CD4-positive, alpha-beta memory T cell (primary cell): Measurements from ENCODE around the gene DEDD. TPM values are rescaled to one million over a fixed set of nuclear protein-coding genes. Genes with fewer than 3 reads are reported as not detected.
A peak's percentile ranks its signal among the peaks of the same experiment; 100 is the strongest.

Experiments used
- CTCF ChIA-PET: fragments of 350-600 bp; sonication (Branson Sonifier 250); formaldehyde crosslinking; loops from one replicate; lab custom pipeline; 2021; ENCODE audit warnings: inconsistent platforms; ENCODE audit not compliant: partially characterized antibody; lab: Charles Lee
- POLR2A ChIA-PET: fragments of 350-600 bp; sonication (Branson Sonifier 250); formaldehyde crosslinking; loops from one replicate; lab custom pipeline; 2021; ENCODE audit not compliant: partially characterized antibody; lab: Charles Lee
- DNase-seq, 5 donors: peaks; one replicate each; pipeline versions ENCODE4 v3.0.0 to v3.0.0-alpha.2; 2020 to 2022; ENCODE audit warnings: mixed read lengths in 1 of 5
- H3K27ac ChIP-seq: one replicate; pipeline ENCODE4 v1.7.0; 2013; ENCODE audit warnings: low read depth, low read length
- H3K27me3 ChIP-seq: 2 replicates; pipeline ENCODE4 v1.7.0; 2013; ENCODE audit warnings: mild to moderate bottlenecking, low read length, moderate library complexity; ENCODE audit not compliant: insufficient read depth
- H3K36me3 ChIP-seq: 2 replicates; pipeline ENCODE4 v1.7.0; 2013; ENCODE audit warnings: mild to moderate bottlenecking, low read length, moderate library complexity; ENCODE audit not compliant: insufficient read depth
- H3K4me1 ChIP-seq: 2 replicates; pipeline ENCODE4 v1.7.0; 2013; ENCODE audit warnings: mild to moderate bottlenecking, low read length, moderate library complexity; ENCODE audit not compliant: insufficient read depth
- H3K4me3 ChIP-seq, 2 donors: one replicate each; pipeline ENCODE4 v1.7.0; 2013; ENCODE audit warnings: low read length in 2 of 2, mild to moderate bottlenecking in 1 of 2
- H3K9me3 ChIP-seq, 2 donors: one replicate each; pipeline ENCODE4 v1.7.0; 2013; ENCODE audit warnings: low read length in 2 of 2, control low read depth in 1 of 2; ENCODE audit not compliant: control insufficient read depth in 1 of 2
- H3K27ac Mint-ChIP-seq, 7 donors: one replicate each; pipeline ENCODE4 v1.8.0; 2020 to 2021; ENCODE audit warnings: mixed read lengths in 7 of 7, mild to moderate bottlenecking in 6 of 7, inconsistent platforms in 3 of 7, moderate library complexity in 3 of 7
- H3K27me3 Mint-ChIP-seq, 2 donors: one replicate each; pipeline ENCODE4 v1.8.0; 2020 to 2021; ENCODE audit warnings: mixed read lengths in 2 of 2
- H3K36me3 Mint-ChIP-seq, 2 donors: one replicate each; pipeline ENCODE4 v1.8.0; 2020 to 2021; ENCODE audit warnings: mixed read lengths in 2 of 2, inconsistent platforms in 1 of 2, mild to moderate bottlenecking in 1 of 2
- H3K4me1 Mint-ChIP-seq, 4 donors: one replicate each; pipeline ENCODE4 v1.8.0; 2020 to 2021; ENCODE audit warnings: mixed read lengths in 4 of 4, mild to moderate bottlenecking in 1 of 4
- H3K4me3 Mint-ChIP-seq, 8 donors: one replicate each; pipeline ENCODE4 v1.8.0; 2020 to 2021; ENCODE audit warnings: mixed read lengths in 8 of 8, mild to moderate bottlenecking in 7 of 8, moderate library complexity in 6 of 8, inconsistent platforms in 3 of 8
- H3K9me3 Mint-ChIP-seq, 8 donors: one replicate each; pipeline ENCODE4 v1.8.0; 2020 to 2021; ENCODE audit warnings: mixed read lengths in 8 of 8, mild to moderate bottlenecking in 5 of 8, inconsistent platforms in 3 of 8, moderate library complexity in 1 of 8
- intact Hi-C: fragments of 100-400 bp; cut with micrococcal nuclease; formaldehyde crosslinking; loops from one replicate; pipeline ENCODE4 v1.15.1; 2023
- polyA plus RNA-seq, 2 donors: library from polyadenylated mRNA; unstranded; fragments of 300-500 nt; fragmentation: Illumina TruSeq; gene quantifications; one replicate each; pipeline ENCODE4 v1.2.3, GENCODE V29; 2021
- total RNA-seq, 2 experiments: library from RNA; stranded (reverse); gene quantifications; one replicate each; pipeline ENCODE4 v1.2.3, GENCODE V29; 2021

The DEDD gene
- total and polyA plus RNA-seq, 4 experiments from 2014 or later, result 39.1 to 42.0 (median 41.1) TPM

DNA sequence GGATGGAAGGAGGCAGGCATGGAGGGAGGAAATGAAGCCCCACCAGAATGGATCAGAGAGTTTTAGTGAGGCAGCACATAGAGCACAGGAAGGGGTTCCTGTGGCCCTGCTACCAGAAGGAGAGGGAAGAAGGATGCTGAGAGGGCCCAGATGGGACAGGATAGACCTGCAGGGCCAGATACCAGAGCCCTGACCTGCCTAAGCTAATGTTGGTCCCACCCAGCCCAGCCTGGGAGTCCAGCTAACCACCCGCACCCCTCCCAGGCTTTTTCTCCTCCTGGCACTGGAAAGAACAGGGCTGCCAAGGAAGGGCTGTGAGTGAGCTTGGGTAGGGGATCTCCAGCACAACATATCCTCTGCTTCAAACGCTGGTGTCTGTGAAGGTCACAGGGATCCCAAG is 50.0 kb downstream of the DEDD start:
- H3K36me3 ChIP-seq, result no peaks in the 10 kb centered on the region
- POLR2A ChIA-PET, result interaction anchor here (1.1 kb wide), 1 partner anchor 14 kb away, joined by 3 read pairs; no protein-coding TSS in a partner anchor
- CTCF ChIA-PET, result interaction anchor here (4.2 kb wide), 1 partner anchor 85 kb away, joined by 14 read pairs; no protein-coding TSS in a partner anchor
- Mint-ChIP-seq H3K4me3 (no peak overlapping the region), H3K27ac (no peak overlapping the region), H3K36me3 (no peaks in the 10 kb centered on the region), H3K27me3 (no peaks in the 10 kb centered on the region), H3K4me1 (no peaks in the 10 kb centered on the region), H3K9me3 (no peaks in the 10 kb centered on the region)
- DNase-seq, result no peak
- no peaks in the 10 kb centered on the region for H3K4me1 ChIP-seq
- H3K27ac ChIP-seq, result no peak overlapping the region
- no peak overlapping the region for H3K4me3 ChIP-seq
- intact Hi-C loops, result no loop called here
- no peaks in the 10 kb centered on the region for H3K9me3 ChIP-seq
- no peaks in the 10 kb centered on the region for H3K27me3 ChIP-seq

GRCh38 chr1:161081519-161081918 is 50.9 kb downstream of the DEDD start:
- no peak overlapping the region for H3K4me3 ChIP-seq
- peaks cover 0 to under 1% (median 0%) of the 10 kb centered on the region in 4 donors for H3K4me1 Mint-ChIP-seq
- DNase-seq, result no peak
- no peak overlapping the region for H3K4me3 Mint-ChIP-seq
- ChIA-PET POLR2A (interaction anchor here (0.6 to 1.1 kb wide), 2 partner anchors 13 to 308 kb away, joined by 3 to 4 read pairs; no protein-coding TSS in a partner anchor), CTCF (interaction anchor here (0.9 to 4.2 kb wide), 3 partner anchors 13 to 84 kb away, joined by 3 to 14 read pairs (median 3); no protein-coding TSS in a partner anchor)
- H3K36me3 Mint-ChIP-seq, result no peaks in the 10 kb centered on the region
- H3K4me1 ChIP-seq, result no peaks in the 10 kb centered on the region
- no peaks in the 10 kb centered on the region for H3K36me3 ChIP-seq
- H3K9me3 Mint-ChIP-seq, result no peaks in the 10 kb centered on the region
- intact Hi-C loops, result no loop called here
- no peaks in the 10 kb centered on the region for H3K9me3 ChIP-seq
- H3K27me3 Mint-ChIP-seq, result no peaks in the 10 kb centered on the region
- H3K27ac ChIP-seq, result no peak overlapping the region
- H3K27ac Mint-ChIP-seq, result no peak overlapping the region
- no peaks in the 10 kb centered on the region for H3K27me3 ChIP-seq

DNA sequence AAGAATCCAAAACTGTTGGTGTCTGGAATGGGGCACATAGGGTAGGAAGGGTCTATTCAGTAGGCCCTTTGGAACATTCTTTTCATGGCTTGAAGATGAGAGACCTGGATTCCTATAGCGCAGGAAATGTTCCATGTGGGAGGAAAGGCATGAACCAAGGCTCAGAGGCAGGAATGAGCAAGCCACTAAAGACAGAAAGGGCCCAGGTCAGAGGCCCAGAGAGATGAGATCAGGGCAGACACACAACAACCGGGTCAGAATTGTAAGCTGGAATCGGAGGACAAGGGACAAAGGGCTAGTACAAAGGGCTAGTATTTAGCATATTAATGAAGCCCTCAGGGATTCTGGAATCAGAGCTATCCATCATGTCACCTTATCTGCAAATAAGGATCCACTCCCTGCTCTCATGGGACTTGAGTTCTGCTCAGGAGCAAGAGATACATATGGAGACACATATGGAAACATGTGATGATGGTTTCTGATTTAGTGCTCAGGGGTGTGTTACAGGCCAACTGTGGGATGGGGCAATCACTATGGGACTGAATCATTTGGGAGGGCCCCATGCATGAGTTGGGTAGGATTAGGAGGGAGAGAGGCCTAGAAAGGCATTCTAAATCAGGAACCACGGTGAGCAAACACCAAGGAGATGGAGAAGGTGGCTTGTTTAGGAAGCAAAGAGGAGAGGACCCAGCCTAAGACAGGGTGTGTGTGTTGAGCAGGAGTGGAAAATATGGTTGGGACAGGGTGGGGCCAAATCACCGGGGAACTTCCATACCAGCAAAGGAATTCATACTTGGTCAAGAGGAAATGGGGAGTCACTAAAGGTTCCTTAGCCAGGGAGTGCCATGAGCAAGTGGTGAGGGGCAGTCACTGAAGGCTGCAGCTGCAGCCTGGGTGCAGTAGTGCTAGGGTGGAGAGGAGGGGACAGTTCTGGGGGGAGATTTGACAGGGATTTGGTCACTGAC is 51.7 kb downstream of the DEDD start:
- Mint-ChIP-seq H3K4me1 (peaks cover 0 to 1% (median 0%) of the 10 kb centered on the region in 4 donors), H3K4me3 (no peak overlapping the region), H3K27ac (peak overlapping the region in 2 of 7 donors; percentile 38 to 69), H3K36me3 (no peaks in the 10 kb centered on the region), H3K9me3 (no peaks in the 10 kb centered on the region), H3K27me3 (no peaks in the 10 kb centered on the region)
- no peak overlapping the region for H3K4me3 ChIP-seq
- H3K9me3 ChIP-seq, result no peaks in the 10 kb centered on the region
- no peak for DNase-seq
- H3K4me1 ChIP-seq, result no peaks in the 10 kb centered on the region
- POLR2A ChIA-PET, result interaction anchor here (0.6 to 2.0 kb wide), 4 partner anchors 11 to 90 kb away, joined by 3 to 10 read pairs (median 3); partner anchors contain the start of gene ARHGAP30
- CTCF ChIA-PET, result interaction anchor here (0.6 to 4.2 kb wide), 5 partner anchors 12 to 83 kb away, joined by 3 to 14 read pairs (median 3); partner anchors contain the start of gene KLHDC9
- H3K27me3 ChIP-seq, result no peaks in the 10 kb centered on the region
- no peak overlapping the region for H3K27ac ChIP-seq
- intact Hi-C loops, result no loop called here
- H3K36me3 ChIP-seq, result no peaks in the 10 kb centered on the region

GRCh38 chr1:161079436-161080110 is 52.9 kb downstream of the DEDD start:
- no peak overlapping the region for H3K4me3 Mint-ChIP-seq
- Histone ChIP-seq H3K9me3 (no peaks in the 10 kb centered on the region), H3K27ac (no peak overlapping the region), H3K27me3 (no peaks in the 10 kb centered on the region), H3K4me3 (no peak overlapping the region), H3K36me3 (no peaks in the 10 kb centered on the region), H3K4me1 (no peaks in the 10 kb centered on the region)
- H3K27ac Mint-ChIP-seq, result no peak overlapping the region
- ChIA-PET CTCF (interaction anchor here (0.9 to 4.2 kb wide), 3 partner anchors 18 to 82 kb away, joined by 3 to 14 read pairs (median 10); partner anchors contain the start of genes F11R and KLHDC9), POLR2A (interaction anchor here (0.9 to 2.0 kb wide), 3 partner anchors 9 to 34 kb away, joined by 3 to 10 read pairs (median 6); partner anchors contain the start of genes ARHGAP30 and USF1)
- no peak for DNase-seq
- no peaks in the 10 kb centered on the region for H3K36me3 Mint-ChIP-seq
- intact Hi-C loops, result no loop called here
- peaks cover 0 to 1% (median 0%) of the 10 kb centered on the region in 4 donors for H3K4me1 Mint-ChIP-seq
- no peaks in the 10 kb centered on the region for H3K27me3 Mint-ChIP-seq
- H3K9me3 Mint-ChIP-seq, result no peaks in the 10 kb centered on the region

GRCh38 chr1:161077426-161077825 is 55.0 kb downstream of the DEDD start:
- H3K36me3 ChIP-seq, result no peaks in the 10 kb centered on the region
- H3K4me3 ChIP-seq, result no peak overlapping the region
- no peaks in the 10 kb centered on the region for H3K36me3 Mint-ChIP-seq
- no peaks in the 10 kb centered on the region for H3K9me3 Mint-ChIP-seq
- no peaks in the 10 kb centered on the region for H3K27me3 ChIP-seq
- H3K4me1 Mint-ChIP-seq, result peaks cover 0 to 5% (median under 1%) of the 10 kb centered on the region in 4 donors
- no peak overlapping the region for H3K27ac Mint-ChIP-seq
- H3K9me3 ChIP-seq, result no peaks in the 10 kb centered on the region
- no peaks in the 10 kb centered on the region for H3K4me1 ChIP-seq
- no peak overlapping the region for H3K27ac ChIP-seq
- ChIA-PET CTCF (interaction anchor here (1.5 to 2.9 kb wide), 2 partner anchors 19 to 51 kb away, joined by 3 to 13 read pairs; no protein-coding TSS in a partner anchor), POLR2A (interaction anchor here (2.0 kb wide), 1 partner anchor 32 kb away, joined by 6 read pairs; the partner anchor contains the start of gene USF1)
- intact Hi-C loops, result no loop called here
- no peak overlapping the region for H3K4me3 Mint-ChIP-seq
- DNase-seq, result no peak
- no peaks in the 10 kb centered on the region for H3K27me3 Mint-ChIP-seq

DNA sequence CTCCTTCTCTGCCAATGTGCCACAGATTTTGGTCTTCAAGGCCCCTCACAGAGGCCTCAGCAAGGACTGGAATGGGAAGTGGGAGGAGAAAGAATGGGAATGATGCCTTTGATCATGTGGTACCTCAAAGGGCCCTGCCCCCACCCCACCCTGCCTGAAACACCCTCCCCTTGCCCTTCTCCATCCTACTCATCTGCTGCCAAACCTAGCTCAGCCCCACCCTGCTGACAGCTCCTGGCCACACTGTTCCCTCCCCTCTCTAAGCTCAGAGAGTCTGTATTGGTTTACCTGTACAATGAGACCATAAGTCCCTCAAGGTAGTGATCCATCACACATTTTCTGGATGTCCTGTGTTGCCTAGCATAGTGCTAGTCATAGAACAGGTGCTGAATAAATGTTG is 56.1 kb downstream of the DEDD start:
- no peak for DNase-seq
- ChIA-PET CTCF (interaction anchor here (0.8 to 2.9 kb wide), 3 partner anchors 20 to 79 kb away, joined by 3 to 13 read pairs (median 3); no protein-coding TSS in a partner anchor), POLR2A (no interaction called here)
- Mint-ChIP-seq H3K4me1 (peaks cover 4 to 13% (median 7%) of the 10 kb centered on the region in 4 donors), H3K27ac (no peak overlapping the region), H3K27me3 (no peaks in the 10 kb centered on the region), H3K4me3 (no peak overlapping the region), H3K9me3 (no peaks in the 10 kb centered on the region), H3K36me3 (no peaks in the 10 kb centered on the region)
- H3K27me3 ChIP-seq, result no peaks in the 10 kb centered on the region
- H3K36me3 ChIP-seq, result no peaks in the 10 kb centered on the region
- H3K9me3 ChIP-seq, result no peaks in the 10 kb centered on the region
- intact Hi-C loops, result no loop called here
- H3K4me3 ChIP-seq, result no peak overlapping the region
- peaks cover 1% of the 10 kb centered on the region for H3K4me1 ChIP-seq
- no peak overlapping the region for H3K27ac ChIP-seq
